H54 (cell line): ENCODE measurements around the gene NUP214.
A peak's percentile ranks its signal among the peaks of the same experiment; 100 is the strongest.

Source experiments
- DNase-seq: peaks from one replicate; pipeline ENCODE4 v3.0.0; 2011; ENCODE audit warnings: low spot score, mixed read lengths; ENCODE audit not compliant: insufficient read length
- FAIRE-seq: peaks from 3 replicates; lab custom pipeline; 2011; peaks lifted over from hg19 to GRCh38; lab: Jason Lieb, UNC
- POLR2A ChIP-seq: IDR thresholded peaks from 2 replicates; pipeline ENCODE4 v1.6.1; 2011; ENCODE audit warnings: low read depth, mild to moderate bottlenecking, low read length

Gene NUP214

GRCh38 chr9:131125288-131126058 is at the start of gene NUP214:
TSS of gene NUP214 (plus strand) at chr9:131125586. CDS start at chr9:131125705, 119 bp downstream.
- DNase-seq (peak; percentile 64), FAIRE-seq (no peak)
- TF ChIP-seq POLR2A = peak; percentile 51

- FAIRE-seq = no peak
- DNase-seq = no peak
- TF ChIP-seq POLR2A = no peak
Measured at GRCh38 chr9:131076347-131077195, 48.8 kb upstream of the NUP214 start.

DNA sequence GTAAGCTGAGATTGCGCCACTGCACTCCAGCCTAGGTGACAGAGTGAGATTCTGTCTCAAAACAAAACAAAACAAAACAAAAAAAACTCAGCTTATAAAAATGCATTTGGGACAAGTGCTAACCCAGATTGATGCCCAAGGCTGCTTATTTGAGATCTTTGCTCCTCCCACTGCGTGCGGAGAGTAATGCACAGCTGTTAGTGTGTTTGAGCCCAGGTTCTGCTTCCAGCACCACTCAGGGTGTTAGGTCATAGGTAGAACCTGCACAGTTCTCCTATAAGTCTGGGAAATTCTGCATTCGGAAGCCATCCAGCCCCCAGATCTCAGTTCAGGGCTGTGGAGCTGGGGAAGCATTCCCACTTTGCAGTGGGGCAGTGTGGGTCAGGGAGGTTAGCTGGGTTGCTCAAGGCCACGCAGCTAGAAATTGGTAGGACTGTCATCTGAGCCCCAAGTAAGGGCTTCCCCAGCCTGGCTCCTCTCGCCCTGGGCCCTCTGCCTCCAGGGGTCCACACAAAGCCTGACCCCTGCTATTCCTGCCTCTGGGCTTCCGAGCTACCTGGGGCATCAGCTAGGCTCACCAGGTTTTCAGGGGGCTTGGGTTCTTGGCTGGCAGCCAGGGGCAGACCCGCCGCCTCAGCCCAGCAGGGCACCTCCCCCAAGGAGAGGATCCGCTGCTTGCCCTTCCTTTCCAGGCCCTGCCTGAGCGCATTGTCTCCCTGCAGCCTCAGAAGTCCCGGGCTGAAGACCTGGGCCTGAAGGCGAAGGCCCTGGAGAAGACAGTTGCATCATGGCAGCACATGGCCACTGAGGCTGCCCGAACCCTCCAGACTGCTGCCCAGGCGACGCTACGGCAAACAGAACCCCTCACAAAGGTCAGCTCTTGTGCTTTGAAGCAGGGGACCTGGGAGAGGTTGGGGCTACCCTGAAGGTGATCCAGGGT is 46.7 kb upstream of the NUP214 start:
- no peak for FAIRE-seq
- TF ChIP-seq POLR2A = no peak
- DNase-seq = no peak

- FAIRE-seq (no peak), DNase-seq (no peak)
- TF ChIP-seq POLR2A = no peak
Measured at GRCh38 chr9:131080589-131080988, 44.8 kb upstream of the NUP214 start.

GRCh38 chr9:131081868-131082267 is 43.5 kb upstream of the NUP214 start:
- no peak for TF ChIP-seq POLR2A
- no peak for FAIRE-seq
- no peak for DNase-seq

GRCh38 chr9:131082774-131083512 is 42.4 kb upstream of the NUP214 start:
- no peak for TF ChIP-seq POLR2A
- DNase-seq (no peak), FAIRE-seq (no peak)

DNA sequence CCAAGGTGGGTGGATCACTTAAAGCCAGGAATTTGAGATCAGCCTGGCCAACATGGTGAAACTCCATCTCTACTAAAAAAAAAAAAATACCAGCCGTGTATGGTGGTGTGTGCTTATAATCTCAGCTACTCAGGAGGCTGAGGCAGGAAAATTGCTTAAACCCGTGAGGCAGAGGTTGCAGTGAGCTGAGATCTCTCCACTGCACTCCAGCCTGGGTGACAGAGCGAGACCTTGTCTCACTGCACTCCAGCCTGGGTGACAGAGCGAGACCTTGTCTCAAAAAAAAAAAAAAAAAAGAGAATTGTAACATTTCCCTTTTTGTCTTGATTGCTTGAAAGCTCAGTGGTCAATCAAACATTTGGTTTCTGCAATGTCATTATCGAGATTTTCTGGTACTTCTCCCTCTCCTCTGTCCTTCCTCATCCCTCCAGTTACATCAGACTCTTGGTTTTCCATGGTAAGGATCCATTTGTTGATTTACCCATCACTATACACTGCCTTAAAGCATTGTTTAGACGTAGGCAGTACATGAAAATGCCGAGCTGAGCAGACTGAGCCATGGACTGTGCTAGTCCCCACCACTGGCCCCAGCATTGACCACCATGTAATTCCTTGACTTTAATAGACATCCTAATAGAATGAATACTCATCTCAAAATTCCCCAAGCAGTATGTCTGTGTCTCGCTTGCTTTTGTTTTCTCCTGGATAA is 40.6 kb upstream of the NUP214 start:
- TF ChIP-seq POLR2A = no peak
- DNase-seq (no peak), FAIRE-seq (no peak)

DNA sequence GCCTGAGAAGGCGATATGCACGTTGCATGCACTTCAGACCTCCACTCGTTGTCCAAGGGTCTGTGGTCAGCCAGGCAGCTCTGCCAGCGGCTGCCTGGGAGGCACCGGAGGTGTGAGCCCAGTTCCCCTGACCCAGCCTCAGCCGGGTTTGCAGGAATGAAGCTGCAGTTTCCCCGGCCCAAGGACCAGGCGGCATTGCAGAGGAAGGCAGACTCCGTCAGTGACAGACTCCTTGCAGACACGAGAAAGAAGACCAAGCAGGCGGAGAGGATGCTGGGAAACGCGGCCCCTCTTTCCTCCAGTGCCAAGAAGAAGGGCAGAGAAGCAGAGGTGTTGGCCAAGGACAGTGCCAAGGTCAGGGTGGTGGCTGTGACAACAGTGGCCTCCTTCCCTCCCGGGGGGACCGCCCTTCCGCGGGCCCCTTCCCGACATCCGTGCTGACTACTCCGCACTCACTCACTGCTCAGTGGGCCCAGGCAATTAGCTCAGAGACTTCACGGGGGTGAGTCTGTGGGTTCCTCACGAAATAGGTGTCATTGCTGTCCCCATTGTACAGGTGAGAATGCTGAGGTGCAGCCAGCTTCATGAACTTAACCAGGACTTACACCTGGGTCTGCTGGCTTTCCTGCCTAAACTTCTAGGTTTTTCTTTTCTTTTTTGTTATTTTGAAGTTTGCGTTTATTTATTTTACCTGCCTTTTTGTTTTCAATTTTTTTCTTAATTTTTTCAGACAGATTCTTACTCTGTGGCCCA is 39.8 kb upstream of the NUP214 start:
- FAIRE-seq = no peak
- no peak for TF ChIP-seq POLR2A
- DNase-seq = no peak

GRCh38 chr9:131087354-131087893 is 38.0 kb upstream of the NUP214 start:
- no peak for TF ChIP-seq POLR2A
- DNase-seq = no peak
- no peak for FAIRE-seq

GRCh38 chr9:131090025-131090787 is 35.2 kb upstream of the NUP214 start:
- no peak for FAIRE-seq
- TF ChIP-seq POLR2A = no peak
- DNase-seq = no peak
